Left lung (tissue), 10 donors: ENCODE results near the gene ZNF268. TPM values are rescaled to one million over a fixed set of nuclear protein-coding genes. Genes with fewer than 3 reads are reported as not detected.

Experiments used
- ATAC-seq: fragments of 200-7000 bp; cut with Tn5 transposase; one replicate; pipeline ENCODE4 v1.9.1; 2020; ENCODE audit warnings: moderate library complexity
- DNase-seq, 4 donors: peaks; one replicate each; pipeline ENCODE4 v3.0.0-alpha.2; 2013 to 2020
- H3K27ac ChIP-seq, 2 donors: fragments of 200-600 bp; sonication (generic) in 1 of 2; one replicate each; pipeline versions ENCODE4 v1.5.0 to v1.8.0; 2020 to 2021
- H3K27me3 ChIP-seq, 2 donors: fragments of 200-600 bp; sonication (generic) in 1 of 2; one replicate each; pipeline versions ENCODE4 v1.5.0 to v1.8.0; 2020 to 2021
- H3K36me3 ChIP-seq, 2 donors: fragments of 200-600 bp; sonication (generic) in 1 of 2; one replicate each; pipeline versions ENCODE4 v1.5.0 to v1.8.0; 2020 to 2021
- H3K4me1 ChIP-seq, 2 donors: fragments of 200-600 bp; one replicate each; pipeline ENCODE4 v1.8.0; 2021
- H3K4me3 ChIP-seq, 2 donors: fragments of 200-600 bp; sonication (generic) in 1 of 2; one replicate each; pipeline versions ENCODE4 v1.5.0 to v1.8.0; 2020 to 2021; ENCODE audit warnings: mild to moderate bottlenecking in 1 of 2
- H3K9me3 ChIP-seq, 2 donors: fragments of 200-600 bp; sonication (generic) in 1 of 2; one replicate each; pipeline versions ENCODE4 v1.5.0 to v1.8.0; 2020 to 2021
- CTCF ChIP-seq, 2 donors: fragments of 200-600 bp; sonication (generic) in 1 of 2; IDR thresholded peaks; one replicate each; pipeline versions ENCODE4 v1.5.0 to v1.8.0; 2021; ENCODE audit warnings: antibody characterized with exemption in 2 of 2
- intact Hi-C, 2 donors: fragments of 100-400 bp; cut with DNase I; formaldehyde crosslinking; loops; one replicate each; pipeline versions ENCODE4 v1.11.2 to v1.14.2; 2022
- polyA plus RNA-seq, 6 donors: library from polyadenylated mRNA; unstranded; fragments of 120-200 nt; gene quantifications; one replicate each; pipeline ENCODE4 v1.2.1, GENCODE V29; 2013; ENCODE audit not compliant: insufficient read length in 6 of 6
- total RNA-seq, 2 donors: library from RNA; stranded (reverse); fragmentation: NEBNext Ultra II Directional; extraction: Animal tissue kit (Norgen Biotek cat#: 25700); gene quantifications; one replicate each; pipeline ENCODE4 v1.2.1, GENCODE V29; 2021
- donor health status: DM: no; HTN: yes; CAD: no.
- donor health status: DM: no; HTN: no; CAD: no.

Gene ZNF268
- total and polyA plus RNA-seq, 8 donors, result 19.2 to 31.7 (median 26.5) TPM

- no peak overlapping the region for H3K27ac ChIP-seq
- intact Hi-C loops, result no loop called here
- peaks cover 11 to 25% of the 10 kb centered on the region in 2 donors for H3K36me3 ChIP-seq
- ATAC-seq (no peak), DNase-seq (no peak)
- no peak overlapping the region for H3K4me3 ChIP-seq
- peaks cover 46 to 100% of the 10 kb centered on the region in 2 donors for H3K9me3 ChIP-seq
- no peaks in the 10 kb centered on the region for H3K4me1 ChIP-seq
- TF ChIP-seq CTCF (IDR thresholded peaks at IDR 0.05), result no peak
- no peaks in the 10 kb centered on the region for H3K27me3 ChIP-seq
These were observed 25.1 kb downstream of the ZNF268 start for GRCh38 chr12:133206390-133206789.

GRCh38 chr12:133215724-133216123 is 34.4 kb downstream of the ZNF268 start:
- no peak for DNase-seq
- intact Hi-C loops, result no loop called here
- H3K9me3 ChIP-seq, result peaks cover 2 to 99% of the 10 kb centered on the region in 2 donors
- no peak for TF ChIP-seq CTCF (IDR thresholded peaks at IDR 0.05)
- H3K4me3 ChIP-seq, result no peak overlapping the region
- no peak overlapping the region for H3K27ac ChIP-seq
- no peaks in the 10 kb centered on the region for H3K4me1 ChIP-seq
- ATAC-seq, result no peak
- no peaks in the 10 kb centered on the region for H3K36me3 ChIP-seq
- no peaks in the 10 kb centered on the region for H3K27me3 ChIP-seq

GRCh38 chr12:133217219-133217618 is 35.9 kb downstream of the ZNF268 start:
- H3K27me3 ChIP-seq, result no peaks in the 10 kb centered on the region
- no peak overlapping the region for H3K4me3 ChIP-seq
- intact Hi-C loops, result no loop called here
- H3K27ac ChIP-seq, result no peak overlapping the region
- DNase-seq (no peak), ATAC-seq (no peak)
- no peaks in the 10 kb centered on the region for H3K4me1 ChIP-seq
- H3K36me3 ChIP-seq, result no peaks in the 10 kb centered on the region
- peaks cover 0 to 99% of the 10 kb centered on the region in 2 donors for H3K9me3 ChIP-seq
- TF ChIP-seq CTCF (IDR thresholded peaks at IDR 0.05), result no peak

- Histone ChIP-seq H3K27me3 (no peaks in the 10 kb centered on the region), H3K4me1 (no peaks in the 10 kb centered on the region), H3K4me3 (no peak overlapping the region), H3K9me3 (peaks cover 0 to 92% of the 10 kb centered on the region in 2 donors), H3K36me3 (no peaks in the 10 kb centered on the region), H3K27ac (no peak overlapping the region)
- intact Hi-C loops, result no loop called here
- TF ChIP-seq CTCF (IDR thresholded peaks at IDR 0.05), result no peak
- ATAC-seq (no peak), DNase-seq (no peak)
These were observed 39.2 kb downstream of the ZNF268 start for GRCh38 chr12:133220521-133220920.

- Histone ChIP-seq H3K27me3 (no peaks in the 10 kb centered on the region), H3K4me1 (no peaks in the 10 kb centered on the region), H3K4me3 (no peak overlapping the region), H3K9me3 (peaks cover 0 to 91% of the 10 kb centered on the region in 2 donors), H3K27ac (no peak overlapping the region), H3K36me3 (no peaks in the 10 kb centered on the region)
- TF ChIP-seq CTCF (IDR thresholded peaks at IDR 0.05), result no peak
- intact Hi-C loops, result no loop called here
- no peak for DNase-seq
- no peak for ATAC-seq
These were observed 39.9 kb downstream of the ZNF268 start for GRCh38 chr12:133221241-133221640.
